Cerebellar cortex (tissue), 1 donor: ENCODE data around the gene RHEB.
A peak's percentile ranks its signal among the peaks of the same experiment; 100 is the strongest.

ENCODE experiments used
- DNase-seq: peaks from one replicate; pipeline ENCODE4 v3.0.0-alpha.2; 2015; ENCODE audit warnings: low spot score

Gene RHEB

DNA sequence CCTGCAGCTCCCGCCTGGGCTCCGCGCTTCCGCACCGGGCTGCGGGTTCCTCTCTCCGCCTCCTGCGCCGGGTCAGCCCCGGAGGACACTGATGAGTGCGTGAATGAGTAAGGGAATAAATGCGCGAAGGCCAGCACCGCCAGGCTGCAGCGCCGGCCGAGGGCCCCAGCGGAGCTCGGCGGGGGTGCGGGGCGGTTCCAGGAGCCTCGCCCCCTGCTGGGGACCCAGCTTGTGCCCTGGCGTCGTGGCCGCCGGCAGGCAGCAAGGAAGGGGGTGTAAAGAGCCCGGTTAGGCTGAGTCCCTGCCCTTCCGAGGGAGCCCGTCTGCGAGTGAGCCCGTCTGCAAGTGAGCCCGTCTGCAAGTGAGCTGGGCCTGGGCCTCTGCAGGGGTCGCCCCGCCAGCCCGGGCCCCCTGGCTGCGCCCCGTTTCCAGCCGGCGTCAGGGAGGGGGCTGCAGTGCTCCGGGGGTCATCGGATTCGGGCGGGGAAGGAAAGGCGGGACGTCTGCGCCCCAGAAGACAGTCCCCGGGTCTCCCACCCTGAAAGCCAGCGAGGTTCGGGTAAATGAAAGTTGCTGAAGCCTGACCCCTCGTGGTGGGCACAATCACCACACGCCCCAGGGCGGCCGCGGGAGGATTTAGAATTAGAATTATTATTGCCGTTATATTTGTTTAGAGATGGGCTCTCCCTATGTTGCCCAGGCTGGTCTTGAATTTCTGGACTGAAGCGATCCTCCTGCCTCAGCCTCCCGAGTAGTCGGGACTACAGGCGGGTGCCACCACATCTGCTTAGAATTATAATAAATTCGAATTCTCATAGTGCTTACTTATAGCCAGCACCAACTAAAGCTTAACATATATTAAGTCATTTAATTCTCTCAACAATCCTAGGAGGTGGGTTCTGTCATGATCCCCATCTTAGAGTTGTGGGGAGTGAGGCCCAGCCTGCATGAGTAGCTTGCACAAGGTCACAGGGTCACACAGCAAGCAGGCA lies 71.1 kb downstream of the RHEB start:
- peak; percentile 37 for DNase-seq

DNA sequence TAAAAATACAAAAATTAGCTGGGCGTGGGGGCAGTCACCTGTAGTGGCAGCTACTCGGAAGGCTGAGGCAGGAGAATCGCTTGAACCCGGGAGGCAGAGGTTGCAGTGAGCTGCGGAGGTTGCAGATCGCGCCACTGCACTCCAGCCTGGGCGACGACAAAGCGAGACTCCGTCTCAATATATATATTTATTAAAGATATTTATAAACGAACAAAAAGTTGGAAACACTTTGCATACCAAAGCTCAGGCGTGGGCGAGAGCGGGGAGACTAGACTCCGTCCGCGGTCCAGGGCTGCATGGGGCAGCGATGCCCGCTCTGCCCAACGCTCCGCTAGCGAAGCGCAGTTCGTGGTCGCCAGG lies 71.8 kb downstream of the RHEB start:
- no peak for DNase-seq

DNA sequence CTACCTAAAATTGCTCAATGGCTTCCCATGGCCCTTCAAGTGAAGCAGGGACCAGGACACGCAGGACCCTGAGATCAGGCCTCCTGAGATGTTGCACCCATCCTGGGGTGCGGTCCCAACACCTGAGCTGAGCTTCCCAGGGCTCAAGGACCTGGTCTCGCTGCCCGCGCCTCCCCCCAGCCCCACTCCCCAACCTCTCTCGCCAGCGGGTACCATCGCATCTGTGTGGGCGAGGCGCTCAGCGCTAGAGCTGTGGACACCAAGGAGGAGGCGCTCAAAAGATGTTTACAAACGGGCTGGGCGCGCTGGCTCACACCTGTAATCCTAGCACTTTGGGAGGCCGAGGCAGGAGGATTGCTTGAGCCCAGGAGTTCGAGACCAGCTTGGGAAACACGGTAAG lies 72.4 kb downstream of the RHEB start:
- DNase-seq, result no peak

DNA sequence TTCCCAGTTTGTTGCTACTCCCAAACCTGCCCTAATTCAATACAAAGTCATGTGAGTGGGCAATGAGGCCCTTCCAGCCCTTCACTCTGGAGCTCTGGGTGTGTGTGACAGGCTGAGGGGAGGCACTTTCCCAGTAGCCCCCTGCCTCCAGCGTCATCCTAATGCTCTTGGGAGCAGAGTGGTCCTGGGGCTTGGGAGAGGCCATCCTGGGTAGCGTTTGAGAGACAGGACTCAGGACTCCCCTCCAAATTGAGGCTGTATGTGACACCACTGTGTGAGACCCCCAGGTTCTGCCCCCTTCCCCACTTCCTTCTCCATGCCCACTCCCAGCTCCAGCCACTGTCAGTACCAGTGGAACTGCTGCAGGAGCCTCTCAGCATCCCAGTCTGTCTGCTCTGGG lies 73.3 kb downstream of the RHEB start:
- DNase-seq, result no peak

DNA sequence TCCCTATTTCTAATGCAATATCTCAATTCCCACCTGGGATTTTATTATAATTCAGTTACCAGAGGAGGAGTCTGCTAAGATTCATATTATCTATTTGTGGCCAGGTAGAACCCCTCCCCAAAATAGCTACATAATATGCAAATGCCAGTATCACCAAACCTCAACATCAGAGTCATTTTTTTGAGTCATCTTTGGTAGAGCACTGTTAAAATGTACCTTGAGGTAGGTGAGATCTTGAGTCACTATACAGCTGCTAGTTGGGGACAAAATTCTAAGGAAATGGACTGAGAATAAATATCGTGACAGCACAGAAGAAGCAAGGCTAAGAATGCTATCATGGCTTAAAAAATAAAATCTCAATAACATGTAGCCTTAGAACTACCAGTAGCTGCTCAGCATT lies 75.1 kb downstream of the RHEB start:
- no peak for DNase-seq

DNA sequence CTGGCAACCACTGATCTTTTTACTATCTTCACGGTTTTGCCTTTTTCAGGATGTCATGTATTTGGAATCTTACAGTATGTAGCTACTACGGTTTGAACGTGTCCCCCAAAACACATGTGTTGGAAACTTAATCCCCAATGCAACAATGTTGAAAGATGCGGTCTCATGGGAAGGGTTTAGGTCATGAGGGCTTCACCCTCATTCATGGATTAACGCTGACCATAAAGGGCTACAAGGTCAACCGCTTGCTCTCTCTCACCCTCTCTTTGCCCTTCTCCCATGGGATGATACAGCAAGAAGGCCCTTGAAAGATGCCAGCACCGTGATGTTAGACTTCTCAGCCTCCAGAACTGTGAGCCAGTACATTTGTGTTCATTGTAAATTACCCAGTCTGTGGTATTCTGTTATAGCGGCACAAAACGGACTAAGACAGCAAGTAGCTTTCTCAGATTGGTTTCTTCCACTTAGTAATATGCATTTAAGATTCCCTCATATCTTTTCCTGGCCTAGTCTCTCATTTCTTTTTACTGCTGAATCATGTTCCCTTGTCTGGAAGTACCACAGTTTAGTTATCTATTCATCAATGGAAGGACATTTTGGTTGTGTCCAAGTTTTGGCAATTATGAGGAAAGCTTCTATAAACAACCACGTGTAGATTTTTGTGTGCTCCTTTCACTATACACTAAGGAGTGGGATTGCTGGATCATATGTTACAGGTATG lies 76.8 kb downstream of the RHEB start:
- DNase-seq, result no peak

DNA sequence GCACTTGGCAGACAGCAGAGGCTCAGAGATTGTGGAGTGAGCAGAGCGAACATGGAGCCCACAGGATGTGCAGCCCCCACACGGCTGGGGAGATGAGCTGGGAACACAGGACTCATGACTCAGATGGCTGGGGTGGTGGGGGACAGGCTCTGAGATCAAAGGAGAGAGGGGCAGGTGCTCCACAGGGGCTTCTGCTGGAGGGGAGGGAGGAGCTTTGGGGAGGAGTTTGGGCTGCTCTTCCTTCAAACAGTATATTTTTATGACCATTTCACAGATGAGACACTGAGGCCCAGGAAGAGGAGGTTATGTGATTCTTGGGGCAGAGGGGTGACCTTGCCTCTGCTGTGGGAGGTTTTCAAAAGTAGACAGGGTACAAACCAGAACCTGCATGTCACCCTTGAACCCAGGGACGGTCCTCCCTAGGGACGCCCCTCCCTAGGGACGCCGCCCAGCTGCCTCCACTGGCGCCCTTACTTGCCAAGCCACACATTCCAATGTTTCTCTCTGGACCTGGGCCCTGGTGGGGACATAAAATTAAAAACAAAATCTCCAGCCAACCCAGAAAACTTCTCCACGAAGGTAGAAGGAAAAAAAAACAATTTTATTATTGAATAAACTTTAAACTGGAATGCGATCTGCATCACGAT lies 78.8 kb downstream of the RHEB start:
- no peak for DNase-seq

DNA sequence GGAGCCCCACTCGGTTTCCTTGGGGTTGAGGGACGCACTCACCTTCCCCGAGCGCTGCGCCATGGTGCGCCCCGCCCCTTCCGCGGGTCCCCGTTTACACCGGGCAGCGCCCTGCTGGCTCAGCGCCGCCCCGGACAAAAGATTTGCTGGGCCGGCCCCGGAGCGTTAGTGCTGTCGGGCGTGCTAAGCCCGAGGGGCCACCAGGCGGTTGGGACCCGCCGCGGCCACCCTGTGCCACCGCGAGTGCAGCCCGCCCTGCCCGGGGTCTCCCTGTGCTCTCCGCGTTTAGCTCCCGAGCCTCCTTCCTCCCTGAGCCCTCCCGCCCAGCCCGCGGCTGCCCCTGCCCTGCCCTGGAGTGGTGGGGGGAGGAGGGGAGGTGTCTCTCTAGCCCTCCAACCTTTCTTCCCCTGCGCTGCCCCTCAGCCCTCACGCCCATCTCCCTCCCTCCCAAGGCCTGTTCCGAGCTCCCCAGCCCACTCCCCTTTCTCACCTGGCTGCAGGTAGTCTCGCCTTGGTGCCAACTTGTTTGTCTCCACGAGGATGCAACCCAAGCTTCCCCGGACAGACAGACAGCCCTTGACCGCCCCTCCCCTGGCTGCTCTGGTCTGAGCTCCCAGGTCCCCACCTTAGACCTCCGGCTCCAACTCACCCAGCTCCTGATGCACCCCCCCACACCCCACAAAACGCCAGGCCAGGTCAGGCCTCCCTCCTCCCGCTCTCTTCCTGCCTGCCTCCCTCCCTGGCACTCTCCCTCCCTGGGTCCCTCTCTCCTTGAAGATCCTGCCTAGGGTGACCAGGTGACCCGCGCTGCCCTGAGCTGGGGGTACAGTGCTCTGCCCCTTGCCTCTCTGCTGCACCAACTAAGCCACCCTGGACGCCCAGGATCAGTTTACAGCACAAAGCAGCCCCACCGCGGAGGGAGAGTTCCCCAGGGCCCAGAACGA lies 79.6 kb downstream of the RHEB start, which contains the start of gene CRYGN:
TSS of gene CRYGN (minus strand) at position 287 of the 944 bp plus-strand sequence. CDS start at position 63, 224 bp downstream.
- DNase-seq, result no peak

DNA sequence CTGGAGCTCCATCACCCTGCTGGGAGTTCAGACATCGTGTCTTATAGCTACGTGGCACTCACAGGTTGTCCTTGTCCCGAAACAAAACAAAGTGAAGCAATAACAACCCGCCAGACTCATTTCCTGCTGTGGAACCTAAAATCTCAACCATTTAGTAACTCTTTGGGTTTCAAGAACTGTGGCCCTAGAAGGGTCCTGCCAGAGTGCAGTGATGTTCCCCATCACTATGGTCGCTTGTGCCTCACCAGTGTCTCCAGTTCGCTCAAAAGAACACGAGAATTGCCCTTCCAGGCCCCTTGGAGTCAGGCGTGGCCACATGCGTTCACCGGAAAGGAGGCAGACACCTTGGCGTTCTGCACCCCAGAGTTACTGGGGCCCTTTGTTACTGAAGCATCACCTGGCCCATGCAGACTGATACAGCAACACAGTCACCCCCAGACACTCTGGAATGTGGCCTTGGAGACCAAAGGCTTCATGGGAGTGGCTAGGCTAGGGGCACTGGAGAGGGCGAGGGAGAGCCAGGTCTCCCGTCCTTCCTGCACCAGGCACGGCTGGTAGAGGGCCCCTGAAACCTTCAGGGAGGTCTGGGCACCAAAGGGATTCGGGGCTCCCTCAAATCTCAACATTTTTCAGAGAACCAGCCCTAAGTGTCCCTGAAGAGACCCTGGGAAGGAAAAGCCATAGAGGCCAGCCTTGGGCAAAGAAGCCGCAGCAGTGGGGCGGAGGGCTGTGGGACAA lies 80.7 kb downstream of the RHEB start:
- DNase-seq, result no peak

DNA sequence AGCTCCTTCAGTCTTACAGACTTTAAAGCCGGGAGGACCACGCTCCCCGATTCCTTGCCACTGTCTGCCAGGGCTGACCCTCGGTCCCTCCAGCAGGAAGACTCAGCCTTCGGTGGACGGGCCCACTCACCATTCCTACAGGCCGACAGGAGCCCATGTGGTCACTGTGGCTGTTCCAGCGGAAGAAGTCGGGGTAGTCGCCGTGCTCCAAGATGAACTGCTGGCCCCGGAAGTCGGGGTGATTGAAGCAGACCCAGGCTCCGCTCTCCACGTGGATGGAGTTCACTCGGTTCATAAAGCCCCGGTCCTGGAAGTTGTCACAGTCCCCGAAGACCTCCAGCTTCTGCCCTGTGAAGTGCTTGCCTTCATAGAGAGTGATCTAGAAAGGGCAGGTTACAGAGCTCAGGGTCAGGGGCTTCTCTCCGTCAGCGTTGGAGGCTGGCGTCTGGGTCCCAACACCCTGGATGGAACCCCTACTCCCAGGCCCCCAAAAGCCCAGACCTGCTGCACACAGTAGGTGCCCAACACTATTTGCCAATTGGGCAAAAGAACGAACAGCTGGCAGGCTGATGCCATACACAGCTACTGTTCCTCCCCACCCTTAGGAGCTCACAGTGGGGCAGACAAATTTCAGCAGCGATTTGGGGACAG lies 81.7 kb downstream of the RHEB start:
- DNase-seq, result no peak

DNA sequence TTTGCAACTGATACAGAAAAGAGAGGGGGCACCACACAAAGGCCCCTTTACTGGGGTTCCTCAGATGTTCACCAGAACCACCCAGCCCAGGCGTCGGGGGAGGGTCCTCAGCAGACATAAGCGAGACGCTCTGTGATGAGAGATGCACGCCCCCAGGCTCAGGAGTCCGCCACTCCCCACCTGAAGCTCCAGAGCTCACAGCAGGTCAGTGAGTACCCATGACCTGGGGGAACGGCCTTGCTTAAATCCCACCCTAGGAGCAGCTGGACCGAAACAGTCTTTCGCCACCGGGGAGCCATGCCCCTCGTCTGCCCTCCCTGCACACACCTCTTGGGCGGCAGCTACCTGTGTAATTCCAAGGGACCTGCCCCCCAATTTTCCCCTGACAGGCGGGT lies 82.5 kb downstream of the RHEB start:
- no peak for DNase-seq

DNA sequence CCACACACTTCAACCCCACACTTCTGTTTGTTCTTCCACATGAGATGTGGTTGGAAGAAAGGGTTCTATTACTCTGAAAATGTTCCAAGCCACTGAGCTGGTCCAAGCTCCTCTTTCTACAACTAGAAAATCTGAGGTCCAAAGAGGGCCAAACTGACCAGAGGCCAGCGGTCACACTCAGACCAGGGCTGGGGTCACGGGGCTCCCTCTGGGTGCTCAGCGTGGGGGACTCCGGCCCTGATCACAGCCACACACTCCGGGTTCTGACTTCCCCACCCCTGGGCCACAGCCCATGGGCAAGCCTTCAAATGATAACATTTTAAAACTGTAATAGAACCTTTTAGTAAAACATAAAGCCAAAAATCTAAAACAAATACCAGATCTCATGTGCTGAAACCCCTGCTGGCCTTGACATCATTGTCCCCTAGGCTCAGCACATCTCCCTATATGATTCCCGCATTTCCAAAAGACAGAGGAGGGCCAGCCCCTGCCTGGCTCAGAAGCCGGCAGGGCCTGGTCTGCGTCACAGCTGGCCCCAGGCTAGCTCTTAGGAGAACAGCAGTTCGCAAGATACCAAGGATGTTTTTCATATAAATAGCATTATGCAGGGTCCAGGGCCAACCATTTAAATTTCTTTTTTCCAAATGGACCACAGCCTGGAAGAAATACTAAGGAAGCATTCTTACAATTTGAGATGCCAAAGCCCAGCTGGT lies 83.1 kb downstream of the RHEB start:
- no peak for DNase-seq

DNA sequence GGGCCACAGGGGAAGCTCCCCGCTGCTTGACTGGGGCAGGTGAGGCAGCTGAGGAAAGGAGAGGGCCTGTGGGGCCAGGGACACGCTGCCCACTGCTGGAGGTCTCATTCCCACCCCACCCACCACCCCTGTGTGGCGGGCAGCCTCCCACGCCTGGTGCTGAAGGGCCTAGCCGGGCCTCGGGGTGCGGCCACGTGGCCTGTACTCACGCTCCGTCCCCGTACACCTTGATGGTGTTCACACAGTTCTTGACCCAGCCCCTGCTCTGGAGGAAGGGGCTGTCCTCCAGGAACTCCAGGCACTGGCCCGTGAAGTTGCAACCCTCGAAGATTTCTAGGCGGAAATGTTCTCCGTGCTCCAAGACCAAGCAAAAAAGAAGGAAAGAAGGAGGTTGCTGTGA lies 83.7 kb downstream of the RHEB start:
- no peak for DNase-seq

DNA sequence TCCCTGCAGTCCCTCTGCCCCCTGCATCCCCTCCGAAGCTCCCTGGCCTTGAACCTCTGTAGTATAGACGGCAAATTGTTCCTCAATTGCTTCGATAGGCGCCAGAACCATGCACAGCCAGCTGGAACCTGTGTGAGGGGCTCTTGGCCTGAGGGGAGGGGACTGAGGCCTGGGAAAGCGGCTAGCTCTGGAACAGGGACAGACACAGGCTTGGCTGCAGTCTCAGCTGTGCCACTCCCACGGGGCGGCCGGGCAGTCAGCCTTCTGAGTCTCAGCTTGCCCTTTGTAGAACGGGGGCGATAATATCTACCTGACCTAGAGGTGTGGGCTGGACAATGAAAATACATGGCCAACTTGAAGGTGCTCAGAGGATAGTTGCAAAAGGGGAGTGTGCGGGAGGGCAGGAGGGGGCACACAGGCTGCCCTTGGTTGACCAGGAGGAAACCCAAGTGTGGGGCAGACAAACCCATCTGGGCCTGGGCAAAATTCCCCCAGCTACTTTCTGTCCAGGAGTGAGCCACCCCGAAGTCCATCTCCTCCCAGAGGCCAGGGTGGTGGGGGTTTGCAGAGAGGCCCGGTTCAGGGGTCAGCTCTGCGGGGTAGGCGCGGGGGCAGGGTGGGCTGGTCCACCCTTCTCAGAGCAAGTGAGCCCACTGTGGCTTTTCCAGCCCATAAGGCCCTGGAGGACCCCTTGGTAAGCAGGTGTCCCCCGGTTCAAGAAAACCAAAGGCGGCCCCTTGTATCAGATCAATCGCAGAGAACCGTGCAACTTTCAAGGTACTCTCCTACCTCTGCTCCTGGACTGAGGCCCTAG lies 84.4 kb downstream of the RHEB start:
- DNase-seq, result no peak

DNA sequence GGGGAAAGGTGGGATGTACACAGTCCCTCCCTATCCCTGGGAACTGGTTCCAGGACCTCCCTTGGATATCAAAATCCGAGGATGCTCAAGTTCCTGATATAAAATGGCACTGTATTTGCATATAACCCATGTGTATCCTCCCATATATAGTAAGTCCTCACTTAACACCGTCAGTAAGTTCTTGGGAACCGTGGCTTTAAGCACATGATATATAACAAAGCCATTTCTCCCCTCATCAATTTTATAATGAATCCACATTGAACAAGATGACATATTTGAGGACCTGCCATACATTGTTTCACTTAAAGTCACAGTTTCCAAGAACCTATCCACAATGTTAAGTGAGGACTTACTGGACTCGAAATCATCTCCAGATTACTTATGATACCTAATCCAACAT lies 85.1 kb downstream of the RHEB start:
- DNase-seq, result no peak

DNA sequence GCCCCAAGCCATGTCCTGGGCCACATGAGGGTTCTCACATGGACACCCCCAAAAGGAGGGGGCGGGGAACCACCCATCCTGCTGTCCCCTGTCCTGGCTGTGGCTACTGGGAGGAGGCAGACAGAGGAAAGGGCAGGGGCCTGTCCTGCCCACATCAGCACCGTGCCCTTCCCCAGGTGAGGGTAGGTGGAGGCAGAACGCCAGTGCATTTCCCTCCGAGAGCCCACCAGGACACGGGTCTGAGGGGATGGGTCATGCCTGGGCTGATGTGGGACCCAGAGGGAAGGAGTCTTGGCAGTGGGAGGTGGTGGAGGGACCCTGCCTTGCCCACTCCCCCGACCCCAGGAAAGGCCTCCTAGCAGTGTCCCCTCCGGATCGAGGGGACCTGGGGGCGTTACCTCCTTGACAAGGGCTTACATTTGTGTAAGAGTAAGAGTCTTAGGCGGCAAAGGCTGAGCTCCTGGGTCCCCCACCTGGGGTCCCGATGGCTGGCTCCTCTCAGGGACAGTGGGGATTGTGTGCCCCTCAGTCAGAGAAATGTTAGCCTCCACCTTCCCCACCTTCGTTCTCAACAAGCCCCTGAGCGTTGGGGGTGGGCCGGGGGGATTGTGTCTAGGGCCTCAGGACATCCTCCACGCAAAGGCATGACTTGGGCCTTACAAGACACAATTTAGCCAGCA lies 85.8 kb downstream of the RHEB start:
- no peak for DNase-seq

DNA sequence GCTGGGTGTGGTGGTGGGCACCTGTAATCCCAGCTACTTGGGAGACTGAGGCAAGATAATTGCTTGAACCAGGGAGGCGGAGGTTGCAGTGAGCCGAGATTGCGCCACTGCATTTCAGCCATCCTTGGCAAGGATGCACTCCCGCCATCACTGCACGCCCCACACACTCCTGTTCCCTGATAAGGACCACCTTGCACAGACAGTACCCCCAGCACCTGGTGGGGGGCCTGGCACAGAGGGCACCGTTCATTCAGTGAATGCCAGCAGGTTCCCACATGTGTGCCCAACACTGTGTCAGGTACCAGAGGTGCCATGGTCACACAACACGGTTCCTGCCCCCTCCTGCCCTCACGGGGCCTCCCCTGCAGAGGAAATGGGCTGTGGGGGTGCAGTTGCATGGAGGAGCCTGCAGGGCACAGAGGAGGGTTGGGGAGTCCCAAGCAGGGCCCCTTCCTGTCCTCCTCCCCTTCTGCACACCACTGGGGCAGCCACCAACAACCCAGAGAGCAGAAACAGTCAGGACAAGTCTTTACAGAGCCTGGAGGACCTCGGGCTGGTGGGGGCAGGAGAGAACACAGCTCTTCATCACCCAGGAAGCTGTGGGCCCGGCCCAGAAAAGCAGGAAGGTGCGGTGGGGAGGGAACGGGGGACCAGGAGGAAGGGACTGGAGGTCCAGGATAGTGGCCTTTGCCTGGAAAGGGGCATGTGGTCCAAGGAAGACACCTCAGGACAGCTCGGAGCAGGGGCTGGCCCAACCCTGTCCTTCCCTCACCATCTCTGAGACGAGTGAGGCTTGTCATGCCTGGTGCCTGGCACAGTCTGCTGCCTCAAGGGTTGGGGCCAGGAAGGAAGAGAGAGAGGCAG lies 86.8 kb downstream of the RHEB start:
- no peak for DNase-seq
